PC-3 (cell line): ENCODE measurements around the gene FLRT1. TPM values are rescaled to one million over a fixed set of nuclear protein-coding genes. Genes with fewer than 3 reads are reported as not detected.

Source experiments
- ATAC-seq: fragments of 200-7000 bp; cut with Tn5 transposase; 2 replicates; pipeline ENCODE4 v1.9.1; 2020; ENCODE audit warnings: mild to moderate bottlenecking, moderate library complexity
- BruUV-seq: library from RNA; stranded (reverse); fragments of 400-500 nt; replicated peaks from 2 replicates; lab custom pipeline; 2021; lab: Mats Ljungman, UMichigan
- CTCF ChIA-PET: fragments of 300-600 bp; sonication (Branson Sonifier 250); formaldehyde crosslinking; loops from one replicate; lab custom pipeline; 2022; ENCODE audit warnings: antibody characterized with exemption; lab: Charles Lee
- POLR2A ChIA-PET: fragments of 300-600 bp; sonication (Branson Sonifier 250); formaldehyde crosslinking; loops from one replicate; lab custom pipeline; 2022; ENCODE audit warnings: antibody characterized with exemption; ENCODE audit not compliant: unreplicated experiment; lab: Charles Lee
- DNase-seq: peaks from one replicate; pipeline ENCODE4 v3.0.0-alpha.2; 2015
- H2AFZ ChIP-seq: fragments of 300-600 bp; sonication (generic); 2 replicates; pipeline ENCODE4 v1.6.0; 2016; ENCODE audit warnings: antibody characterized with exemption, low read length
- H3F3A ChIP-seq: fragments of 300-600 bp; sonication (generic); one replicate; pipeline ENCODE4 v1.6.0; 2017; ENCODE audit warnings: antibody characterized with exemption, low read length, control low read depth, mild to moderate bottlenecking; ENCODE audit not compliant: unreplicated experiment
- H3K27ac ChIP-seq: fragments of 300-600 bp; sonication (generic); 2 replicates; pipeline ENCODE4 v1.5.1; 2016; ENCODE audit warnings: mild to moderate bottlenecking, low read length
- H3K27me3 ChIP-seq: fragments of 300-600 bp; sonication (generic); 2 replicates; pipeline ENCODE4 v1.6.1; 2016; ENCODE audit warnings: low read length, mixed read lengths
- H3K36me3 ChIP-seq: fragments of 300-600 bp; sonication (generic); 2 replicates; pipeline ENCODE4 v1.6.1; 2016; ENCODE audit warnings: low read depth, mixed run types, low read length, mixed read lengths
- H3K4me1 ChIP-seq: fragments of 300-600 bp; sonication (generic); 2 replicates; pipeline ENCODE4 v1.5.1; 2016; ENCODE audit warnings: low read length; ENCODE audit not compliant: insufficient read depth
- H3K4me2 ChIP-seq: fragments of 300-600 bp; sonication (generic); 2 replicates; pipeline ENCODE4 v1.6.0; 2016; ENCODE audit warnings: low read length
- H3K4me3 ChIP-seq: fragments of 300-600 bp; sonication (generic); 2 replicates; pipeline ENCODE4 v1.5.1; 2016; ENCODE audit warnings: mild to moderate bottlenecking, low read length, mixed read lengths
- H3K79me2 ChIP-seq: fragments of 300-600 bp; sonication (generic); 2 replicates; pipeline ENCODE4 v1.6.1; 2017; ENCODE audit warnings: low read length, mixed read lengths
- H3K9ac ChIP-seq: fragments of 300-600 bp; sonication (generic); 2 replicates; pipeline ENCODE4 v1.6.0; 2016; ENCODE audit warnings: mild to moderate bottlenecking, low read length
- H3K9me2 ChIP-seq: fragments of 300-600 bp; sonication (generic); replicated peaks from 2 replicates; pipeline ENCODE4 v1.6.1; 2016; ENCODE audit warnings: mixed run types, low read length, mixed read lengths
- H3K9me3 ChIP-seq: fragments of 300-600 bp; sonication (generic); 2 replicates; pipeline ENCODE4 v1.6.1; 2016; ENCODE audit warnings: low read length, mixed read lengths
- H4K20me1 ChIP-seq: fragments of 300-600 bp; sonication (generic); 2 replicates; pipeline ENCODE4 v1.6.1; 2016; ENCODE audit warnings: low read length, mixed read lengths
- EZH2 ChIP-seq: fragments of 300-600 bp; sonication (generic); IDR thresholded peaks from one replicate; pipeline ENCODE4 v1.6.1; 2017; ENCODE audit warnings: antibody characterized with exemption, mild to moderate bottlenecking, low read length; ENCODE audit not compliant: unreplicated experiment
- EZH2phosphoT487 ChIP-seq: fragments of 300-600 bp; sonication (generic); IDR thresholded peaks from 2 replicates; pipeline ENCODE4 v1.6.1; 2018; ENCODE audit warnings: mild to moderate bottlenecking, antibody characterized with exemption, low read length, borderline replicate concordance
- intact Hi-C: fragments of 100-400 bp; cut with micrococcal nuclease; formaldehyde crosslinking; loops from 2 replicates; pipeline ENCODE4 v1.9.0; 2023
- total RNA-seq: library from RNA; depleted of rRNA; stranded (reverse); fragments of >200 nt; gene quantifications from 2 replicates; pipeline ENCODE4 v1.2.3, GENCODE V29; 2014
- TF ChIP-seq, protein P1 (sequence below): fragments of 300-600 bp; sonication (generic); conservative IDR thresholded peaks from 2 replicates; pipeline ENCODE4 v1.5.1; 2017; ENCODE audit warnings: antibody characterized with exemption, low read depth, mild to moderate bottlenecking, low read length

FLRT1 gene
- total RNA-seq, 1 experiment from 2014 or later: not detected

DNA sequence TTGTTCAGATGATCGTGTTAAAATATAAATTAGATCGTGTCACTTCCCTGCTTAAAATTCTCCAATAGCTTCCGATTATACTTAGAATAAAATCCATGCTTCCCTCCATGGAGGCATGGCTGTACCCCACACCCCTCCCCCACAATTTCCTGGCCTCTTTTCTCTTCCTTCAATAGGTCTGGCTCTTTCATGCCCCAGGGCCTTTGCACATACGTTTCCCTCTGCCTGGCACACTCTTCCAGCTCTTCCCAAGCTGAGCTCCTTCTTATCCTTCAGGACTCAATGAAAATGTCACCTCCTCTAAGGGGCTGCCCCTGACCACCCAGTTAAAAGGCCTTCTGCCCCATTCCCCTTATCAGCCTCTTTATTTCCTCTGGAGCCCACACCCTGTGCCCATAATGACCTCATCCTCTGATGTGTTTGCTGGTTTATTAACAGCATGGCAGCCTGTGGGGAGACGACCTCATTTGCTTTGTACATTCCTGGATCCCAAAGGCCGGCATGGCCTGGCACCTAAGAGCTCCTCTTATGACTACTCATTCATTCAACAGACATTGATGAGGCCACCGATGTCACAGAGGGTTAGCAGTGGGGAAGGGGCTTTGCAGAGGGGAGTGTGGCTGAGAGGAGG, 9.0 kb upstream of the FLRT1 start:
- Histone ChIP-seq H2AFZ (no peak overlapping the region), H3K36me3 (no peaks in the 10 kb centered on the region), H3K9ac (no peak overlapping the region), H3K27ac (no peak overlapping the region), H3K4me1 (peaks cover under 1% of the 10 kb centered on the region; the same call in 1 of the 2 replicates), H3K9me2 (no peaks in the 10 kb centered on the region), H3K9me3 (no peaks in the 10 kb centered on the region), H3F3A (no peaks in the 10 kb centered on the region), H3K4me2 (no peak overlapping the region), H3K79me2 (no peaks in the 10 kb centered on the region), H4K20me1 (no peaks in the 10 kb centered on the region), H3K27me3 (no peaks in the 10 kb centered on the region), H3K4me3 (no peak overlapping the region)
- no TSS peak for BruUV-seq
- TF ChIP-seq EZH2: no peak
- no peak for TF ChIP-seq EZH2phosphoT487
- TF ChIP-seq, protein P1, sequence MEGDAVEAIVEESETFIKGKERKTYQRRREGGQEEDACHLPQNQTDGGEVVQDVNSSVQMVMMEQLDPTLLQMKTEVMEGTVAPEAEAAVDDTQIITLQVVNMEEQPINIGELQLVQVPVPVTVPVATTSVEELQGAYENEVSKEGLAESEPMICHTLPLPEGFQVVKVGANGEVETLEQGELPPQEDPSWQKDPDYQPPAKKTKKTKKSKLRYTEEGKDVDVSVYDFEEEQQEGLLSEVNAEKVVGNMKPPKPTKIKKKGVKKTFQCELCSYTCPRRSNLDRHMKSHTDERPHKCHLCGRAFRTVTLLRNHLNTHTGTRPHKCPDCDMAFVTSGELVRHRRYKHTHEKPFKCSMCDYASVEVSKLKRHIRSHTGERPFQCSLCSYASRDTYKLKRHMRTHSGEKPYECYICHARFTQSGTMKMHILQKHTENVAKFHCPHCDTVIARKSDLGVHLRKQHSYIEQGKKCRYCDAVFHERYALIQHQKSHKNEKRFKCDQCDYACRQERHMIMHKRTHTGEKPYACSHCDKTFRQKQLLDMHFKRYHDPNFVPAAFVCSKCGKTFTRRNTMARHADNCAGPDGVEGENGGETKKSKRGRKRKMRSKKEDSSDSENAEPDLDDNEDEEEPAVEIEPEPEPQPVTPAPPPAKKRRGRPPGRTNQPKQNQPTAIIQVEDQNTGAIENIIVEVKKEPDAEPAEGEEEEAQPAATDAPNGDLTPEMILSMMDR: no peak
- POLR2A ChIA-PET: no interaction called here
- intact Hi-C loops: no loop called here
- DNase-seq (no peak), ATAC-seq (no peak)
- CTCF ChIA-PET: interaction anchor here (0.6 kb wide), 1 partner anchor 143 kb away, joined by 4 read pairs; no protein-coding TSS in a partner anchor

DNA sequence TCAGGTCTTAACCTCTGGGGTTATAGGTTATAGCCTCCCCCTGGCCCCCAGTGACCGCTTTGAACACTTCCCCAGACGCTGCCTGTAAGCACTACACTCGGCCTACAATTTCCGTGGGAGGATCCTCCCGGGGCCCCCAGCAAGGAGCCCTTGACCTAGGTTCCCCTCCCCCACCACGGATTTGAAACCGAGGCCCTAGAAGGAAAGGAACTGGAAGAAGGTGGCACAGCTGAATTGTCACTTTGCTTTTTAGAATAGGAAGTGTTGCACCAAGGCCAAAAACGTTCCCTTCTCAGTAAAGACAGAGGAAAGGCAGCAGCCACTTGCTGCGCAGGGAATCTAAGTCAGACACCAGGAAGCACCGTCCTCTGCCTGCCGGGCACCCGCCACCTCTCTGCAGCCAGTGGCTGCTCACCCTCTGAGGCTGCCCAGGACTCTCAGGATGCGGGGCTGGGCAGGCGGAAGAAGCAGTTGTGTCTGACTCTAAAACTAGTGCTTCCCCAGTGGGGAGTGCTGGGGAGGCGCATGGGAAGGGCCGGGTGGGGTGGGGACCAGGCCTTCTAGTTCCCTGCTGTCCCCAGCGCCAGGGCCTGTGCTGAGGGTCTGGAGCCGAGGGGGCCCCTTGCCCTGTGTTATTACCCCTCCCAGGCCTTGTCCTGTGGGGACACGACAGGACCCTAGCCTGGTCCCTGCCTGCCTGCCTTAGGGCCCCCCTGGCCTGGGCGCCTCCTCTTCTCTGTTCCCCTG, 7.9 kb upstream of the FLRT1 start:
- Histone ChIP-seq H2AFZ (no peak overlapping the region), H3F3A (no peaks in the 10 kb centered on the region), H3K27me3 (no peaks in the 10 kb centered on the region), H3K9me3 (no peaks in the 10 kb centered on the region), H3K9ac (no peak overlapping the region), H3K79me2 (no peaks in the 10 kb centered on the region), H3K4me1 (peaks cover 8% of the 10 kb centered on the region), H3K4me2 (no peak overlapping the region), H3K4me3 (no peak overlapping the region), H4K20me1 (no peaks in the 10 kb centered on the region), H3K36me3 (no peaks in the 10 kb centered on the region), H3K9me2 (no peaks in the 10 kb centered on the region), H3K27ac (no peak overlapping the region)
- CTCF ChIA-PET: no interaction called here
- DNase-seq (no peak), ATAC-seq (no peak)
- intact Hi-C loops: no loop called here
- no peak for TF ChIP-seq EZH2phosphoT487
- TF ChIP-seq EZH2: no peak
- TF ChIP-seq, protein P1: no peak
- no TSS peak for BruUV-seq
- POLR2A ChIA-PET: no interaction called here
